ENCODE data around the gene FICD.
A peak's percentile ranks its signal among the peaks of the same experiment; 100 is the strongest.

Gene FICD

DNA sequence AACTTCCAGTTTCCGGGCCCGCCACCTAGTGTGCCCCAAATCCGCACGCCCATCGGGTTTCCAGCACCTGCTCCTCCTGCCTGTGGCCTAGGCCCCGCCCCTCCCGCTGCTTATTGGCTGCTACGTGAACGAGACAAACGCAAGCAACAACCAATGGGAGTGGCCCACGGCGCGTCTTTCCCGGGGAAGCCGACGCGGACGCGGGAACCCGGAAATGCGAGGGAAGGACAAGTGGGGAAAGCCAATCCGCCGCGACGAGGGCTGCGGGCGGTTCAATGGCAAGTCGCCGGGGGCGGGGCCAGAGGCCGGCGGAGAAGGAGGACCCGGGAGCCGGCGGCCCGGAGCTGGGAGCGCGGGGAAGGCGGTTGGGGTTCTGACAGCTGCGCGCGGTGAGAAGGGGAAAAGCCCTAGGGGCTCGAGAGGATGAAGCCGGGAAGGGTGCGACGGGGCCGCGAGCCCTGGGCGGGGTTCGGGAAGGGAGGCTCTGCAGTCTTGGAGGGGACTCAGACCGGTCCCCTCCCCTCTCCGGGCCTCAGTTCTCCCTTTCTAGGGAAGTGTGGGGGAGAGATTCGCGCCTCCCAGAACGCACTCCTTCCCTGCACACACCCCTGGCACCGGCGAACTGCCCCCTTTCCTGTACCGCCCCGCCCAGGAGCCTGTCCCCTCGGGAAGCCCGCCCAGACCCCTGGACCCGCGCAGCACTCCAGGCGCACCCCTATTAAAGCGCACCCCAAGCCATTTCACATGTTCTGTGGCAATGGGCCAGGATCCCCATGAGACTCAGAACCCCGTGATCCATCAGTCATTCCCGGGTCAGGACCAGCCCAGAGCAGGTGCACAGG, at the start of gene FICD:
Gene FICD (plus strand): TSS at position 305 of the 842 bp plus-strand sequence. CDS start 1,696 bp downstream, outside the sequence.
- TF ChIP-seq, protein P1, sequence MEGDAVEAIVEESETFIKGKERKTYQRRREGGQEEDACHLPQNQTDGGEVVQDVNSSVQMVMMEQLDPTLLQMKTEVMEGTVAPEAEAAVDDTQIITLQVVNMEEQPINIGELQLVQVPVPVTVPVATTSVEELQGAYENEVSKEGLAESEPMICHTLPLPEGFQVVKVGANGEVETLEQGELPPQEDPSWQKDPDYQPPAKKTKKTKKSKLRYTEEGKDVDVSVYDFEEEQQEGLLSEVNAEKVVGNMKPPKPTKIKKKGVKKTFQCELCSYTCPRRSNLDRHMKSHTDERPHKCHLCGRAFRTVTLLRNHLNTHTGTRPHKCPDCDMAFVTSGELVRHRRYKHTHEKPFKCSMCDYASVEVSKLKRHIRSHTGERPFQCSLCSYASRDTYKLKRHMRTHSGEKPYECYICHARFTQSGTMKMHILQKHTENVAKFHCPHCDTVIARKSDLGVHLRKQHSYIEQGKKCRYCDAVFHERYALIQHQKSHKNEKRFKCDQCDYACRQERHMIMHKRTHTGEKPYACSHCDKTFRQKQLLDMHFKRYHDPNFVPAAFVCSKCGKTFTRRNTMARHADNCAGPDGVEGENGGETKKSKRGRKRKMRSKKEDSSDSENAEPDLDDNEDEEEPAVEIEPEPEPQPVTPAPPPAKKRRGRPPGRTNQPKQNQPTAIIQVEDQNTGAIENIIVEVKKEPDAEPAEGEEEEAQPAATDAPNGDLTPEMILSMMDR (IDR thresholded peaks at IDR 0.05; ENCODE audit: borderline replicate concordance, insufficient read depth, low read depth, low read length) = no peak
- H3K4me3 ChIP-seq (ENCODE audit: low read depth, low read length) = peak within 1 kb of the TSS; percentile 75

DNA sequence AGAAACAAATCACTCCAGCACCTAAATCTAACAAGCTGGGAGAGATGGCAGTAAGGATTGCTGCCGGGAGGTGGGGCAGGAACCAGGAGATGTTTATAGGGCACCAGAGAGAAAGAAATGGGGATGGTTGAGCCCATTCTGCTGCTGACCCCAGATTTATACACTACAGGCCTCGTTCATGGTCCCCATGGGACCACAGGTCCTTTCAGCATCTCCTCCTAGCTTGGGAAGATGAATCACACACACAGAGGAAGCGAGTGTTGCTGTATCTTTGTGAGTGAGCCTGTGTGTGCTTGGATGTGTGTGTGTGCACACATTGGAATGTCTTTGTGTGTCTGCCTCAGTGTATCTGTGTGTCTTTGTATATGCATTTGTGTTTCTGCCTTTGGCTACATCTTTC, 49.7 kb upstream of the FICD start:
- no peak overlapping the region for H3K4me3 ChIP-seq (ENCODE audit: low read depth, low read length)
- TF ChIP-seq, protein P1 (IDR thresholded peaks at IDR 0.05; ENCODE audit: borderline replicate concordance, insufficient read depth, low read depth, low read length) = no peak

DNA sequence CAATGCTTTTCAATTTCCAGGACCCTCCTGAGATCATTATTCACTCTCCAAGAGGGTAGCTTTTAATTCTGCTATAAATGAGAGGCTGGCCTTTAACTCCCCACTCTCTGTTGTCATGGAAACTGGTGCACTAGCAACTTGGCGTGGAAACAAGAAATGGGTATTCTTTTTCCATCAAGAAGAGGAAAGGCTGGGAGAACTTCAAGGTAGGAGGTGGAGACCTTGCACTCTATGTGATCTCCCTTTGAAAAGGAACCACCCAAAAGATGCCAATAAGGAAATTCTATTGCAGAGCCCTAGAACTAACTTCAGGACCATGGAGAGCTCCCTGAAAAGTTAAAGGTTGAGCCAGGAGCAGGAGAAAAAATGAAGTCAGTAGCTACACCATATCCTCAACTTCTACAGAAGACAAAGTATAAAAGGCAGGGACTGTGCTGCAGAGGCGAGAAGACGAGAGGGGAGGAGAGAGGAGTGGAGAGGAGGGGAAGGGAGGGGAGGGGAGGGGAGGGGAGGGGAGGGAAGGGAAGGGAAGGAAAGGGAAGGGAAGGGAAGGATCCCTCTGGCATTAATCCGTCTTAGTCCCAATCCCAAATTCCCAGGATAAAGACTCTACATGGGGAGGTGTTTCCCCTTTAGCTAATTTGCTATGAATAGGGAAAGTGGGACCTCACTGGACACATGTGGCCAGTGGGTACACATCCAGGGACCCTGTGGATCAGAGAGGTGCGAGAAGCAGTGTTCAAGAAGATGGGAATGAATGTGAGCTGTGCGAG, 46.7 kb upstream of the FICD start:
- TF ChIP-seq, protein P1 (IDR thresholded peaks at IDR 0.05; ENCODE audit: borderline replicate concordance, insufficient read depth, low read depth, low read length) = no peak
- H3K4me3 ChIP-seq (ENCODE audit: low read depth, low read length) = no peak overlapping the region

DNA sequence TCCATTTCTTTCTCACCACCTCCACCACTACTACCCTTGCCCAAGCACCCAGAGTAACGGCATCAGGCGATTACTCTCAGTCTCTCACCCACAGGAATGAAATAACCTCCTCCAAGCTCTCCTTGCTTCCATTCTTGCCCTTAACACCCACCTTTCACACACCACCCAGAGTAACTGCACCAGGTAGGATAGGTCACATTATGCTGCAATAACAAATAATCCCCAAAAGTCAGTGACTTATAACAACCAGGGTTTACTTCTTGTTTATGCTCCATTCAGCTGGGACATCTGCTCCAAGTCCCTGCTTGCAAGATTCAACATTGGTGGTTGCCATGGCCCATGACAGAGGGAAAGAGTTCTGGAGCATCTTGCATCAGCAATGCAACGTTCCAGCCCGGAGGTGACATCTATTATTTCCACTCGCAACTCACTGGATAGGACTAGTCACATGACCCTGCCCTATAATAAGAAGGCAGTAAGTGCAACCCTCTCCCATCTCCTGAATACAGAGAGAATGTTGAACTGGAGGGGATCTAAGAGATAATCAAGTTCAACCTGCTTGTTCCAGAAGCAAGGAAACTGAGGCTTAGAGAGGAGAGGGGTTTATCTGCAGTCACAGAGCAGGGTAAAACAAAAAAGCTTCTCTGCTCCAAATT, 41.5 kb upstream of the FICD start:
- TF ChIP-seq, protein P1 (IDR thresholded peaks at IDR 0.05; ENCODE audit: borderline replicate concordance, insufficient read depth, low read depth, low read length) = no peak
- no peak overlapping the region for H3K4me3 ChIP-seq (ENCODE audit: low read depth, low read length)

DNA sequence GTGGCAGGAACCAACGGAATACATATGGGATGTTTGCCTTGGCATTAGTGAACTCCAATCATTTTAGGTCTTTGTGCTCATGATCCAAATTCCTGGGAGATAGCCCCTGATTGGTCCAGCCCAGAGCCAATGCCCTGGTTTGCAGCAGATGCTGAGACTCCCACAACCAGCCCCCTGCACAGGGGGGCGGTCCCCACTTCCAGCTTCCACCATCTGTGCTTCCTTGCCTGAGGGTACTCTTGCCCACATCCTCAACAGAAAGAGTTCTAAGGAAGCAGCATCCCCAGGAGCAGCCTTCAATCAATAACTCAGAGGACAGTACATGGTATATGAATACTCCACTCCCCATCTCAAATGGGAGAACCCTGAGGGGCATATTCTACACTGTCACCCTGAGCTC, 39.7 kb upstream of the FICD start:
- TF ChIP-seq, protein P1 (IDR thresholded peaks at IDR 0.05; ENCODE audit: borderline replicate concordance, insufficient read depth, low read depth, low read length) = no peak
- no peak overlapping the region for H3K4me3 ChIP-seq (ENCODE audit: low read depth, low read length)

DNA sequence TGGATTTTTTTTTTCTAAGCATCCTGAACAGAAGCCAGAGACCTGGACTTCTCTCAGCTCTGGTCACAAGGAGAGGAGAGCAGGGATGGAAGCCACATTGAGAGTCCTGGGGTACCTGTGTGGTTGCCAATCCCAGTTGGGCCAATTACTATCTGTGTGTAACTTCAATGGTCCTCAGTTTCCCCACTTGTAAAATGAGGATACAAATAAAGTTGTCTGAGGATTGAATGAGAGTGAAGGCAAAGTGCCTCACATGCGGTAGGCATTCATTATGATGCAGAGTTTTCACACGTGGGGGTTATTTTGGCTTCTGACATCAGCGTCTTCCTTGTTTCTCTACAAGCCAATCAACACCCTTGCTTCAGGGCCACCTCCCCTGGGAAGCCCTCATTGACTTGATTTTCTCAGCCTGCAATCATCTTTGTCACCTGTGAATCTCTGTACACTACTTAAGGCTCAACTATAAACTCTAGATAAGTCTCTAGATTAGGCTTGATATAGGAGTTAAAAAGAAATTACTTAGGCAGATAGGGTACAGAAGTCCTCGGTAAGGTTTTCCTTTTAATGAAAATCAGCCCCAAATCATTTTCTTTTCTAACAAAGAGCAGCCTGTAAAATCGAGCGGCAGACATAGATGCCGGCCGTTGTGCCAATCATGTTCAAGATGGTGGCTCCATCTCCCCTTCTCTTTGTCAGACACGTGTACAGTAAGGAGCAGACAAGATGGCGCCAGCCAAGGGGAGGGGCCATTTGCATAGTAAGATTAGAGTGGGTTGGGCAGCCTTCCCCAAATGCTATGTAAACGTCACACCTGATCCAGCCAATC, 37.8 kb upstream of the FICD start:
- TF ChIP-seq, protein P1 (IDR thresholded peaks at IDR 0.05; ENCODE audit: borderline replicate concordance, insufficient read depth, low read depth, low read length) = no peak

More for the DNA sequence above, 37.8 kb upstream of the FICD start:
- no peak overlapping the region for H3K4me3 ChIP-seq (ENCODE audit: low read depth, low read length)

Data from GM12875 (cell line).